ENCODE results near the gene NCOA3.
"Not testable (repeated sequence)": the region's sequence is repeated elsewhere in the genome, so short reads cannot be mapped to it uniquely, and the experiment has no call there.

NCOA3 gene

GRCh38 chr20:47572105-47572729, 70.5 kb downstream of the NCOA3 start:
- Mint-ChIP-seq H3K36me3 (ENCODE audit: insufficient read depth) (peaks cover 9% of the 10 kb centered on the region), H3K4me3 (no peak overlapping the region), H3K27me3 (no peaks in the 10 kb centered on the region), H3K4me1 (peaks cover 60% of the 10 kb centered on the region), H3K9me3 (no peaks in the 10 kb centered on the region), H3K27ac (ENCODE audit: low read depth) (no peak overlapping the region)
- DNase-seq (ENCODE audit: low spot score in 2 of 2) = no peak
- no peak for ATAC-seq (replicated peaks; ENCODE audit: extremely low read depth, poor library complexity, severe bottlenecking)

- no peaks in the 10 kb centered on the region for H3K9me3 Mint-ChIP-seq
- H3K27ac Mint-ChIP-seq (ENCODE audit: low read depth) = no peak overlapping the region
- DNase-seq (ENCODE audit: low spot score in 2 of 2) (no peak), ATAC-seq (replicated peaks; ENCODE audit: extremely low read depth, poor library complexity, severe bottlenecking) (no peak)
- peaks cover 10% of the 10 kb centered on the region for H3K36me3 Mint-ChIP-seq (ENCODE audit: insufficient read depth)
- no peaks in the 10 kb centered on the region for H3K27me3 Mint-ChIP-seq
- no peak overlapping the region for H3K4me3 Mint-ChIP-seq
- H3K4me1 Mint-ChIP-seq = peaks cover 59% of the 10 kb centered on the region
Measured at GRCh38 chr20:47573559-47573958, 71.9 kb downstream of the NCOA3 start.

GRCh38 chr20:47574616-47575364, 73.1 kb downstream of the NCOA3 start:
- Mint-ChIP-seq H3K4me3 (no peak overlapping the region), H3K9me3 (no peaks in the 10 kb centered on the region), H3K4me1 (peaks cover 70% of the 10 kb centered on the region), H3K27ac (ENCODE audit: low read depth) (no peak overlapping the region), H3K27me3 (no peaks in the 10 kb centered on the region), H3K36me3 (ENCODE audit: insufficient read depth) (peaks cover 10% of the 10 kb centered on the region)
- DNase-seq (ENCODE audit: low spot score in 2 of 2) (no peak), ATAC-seq (replicated peaks; ENCODE audit: extremely low read depth, poor library complexity, severe bottlenecking) (no peak)

DNA sequence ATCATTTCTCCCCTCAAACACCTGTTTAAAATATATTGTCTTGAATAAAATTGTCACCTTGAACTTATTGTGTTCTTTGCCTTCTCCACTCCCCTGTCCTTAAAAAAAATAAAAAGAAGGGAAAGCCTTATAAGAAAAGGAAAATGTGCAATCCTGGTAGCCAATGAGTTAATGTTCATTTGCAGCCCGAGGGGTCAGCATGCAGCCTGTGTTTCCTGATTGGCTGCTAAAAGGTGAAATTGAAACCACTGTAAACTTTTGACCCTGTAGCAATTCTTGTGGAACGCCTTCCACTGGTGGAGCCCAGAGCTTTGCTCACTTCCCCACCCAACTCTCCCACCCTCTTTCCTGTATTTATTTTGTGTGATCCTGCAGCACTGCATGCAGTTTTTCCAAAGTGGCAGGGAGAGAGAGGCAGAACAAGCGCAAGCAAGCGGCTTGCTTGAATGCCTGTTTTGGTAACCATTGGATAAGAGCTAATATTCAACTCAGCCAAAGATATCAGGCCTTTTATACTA, 74.9 kb downstream of the NCOA3 start:
- H3K9me3 Mint-ChIP-seq = no peaks in the 10 kb centered on the region
- no peak overlapping the region for H3K4me3 Mint-ChIP-seq
- H3K4me1 Mint-ChIP-seq = peaks cover 75% of the 10 kb centered on the region
- H3K27ac Mint-ChIP-seq (ENCODE audit: low read depth) = peak overlapping the region; percentile 53
- H3K36me3 Mint-ChIP-seq (ENCODE audit: insufficient read depth) = peaks cover 11% of the 10 kb centered on the region
- no peaks in the 10 kb centered on the region for H3K27me3 Mint-ChIP-seq
- DNase-seq (ENCODE audit: low spot score in 2 of 2) (no peak), ATAC-seq (replicated peaks; ENCODE audit: extremely low read depth, poor library complexity, severe bottlenecking) (peak; percentile 19)

DNA sequence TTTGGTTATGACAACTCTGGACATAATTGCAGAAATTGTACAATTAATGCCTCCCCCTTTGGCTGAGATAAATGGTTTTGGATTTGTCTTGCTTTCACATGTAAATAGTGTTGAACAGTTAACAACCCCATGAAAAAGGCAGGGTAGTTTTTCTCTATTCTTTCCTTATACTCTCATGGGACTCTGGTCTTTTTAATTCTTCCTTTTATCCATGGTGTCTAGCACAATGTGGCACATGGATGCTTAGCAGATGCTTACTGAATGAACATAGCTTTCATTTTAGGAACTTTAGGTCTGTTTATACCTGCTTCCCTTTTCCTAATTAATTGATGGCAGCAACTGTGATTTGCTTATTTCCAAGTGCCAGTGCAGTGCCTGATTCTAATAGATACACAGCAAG, 75.6 kb downstream of the NCOA3 start:
- no peak for ATAC-seq (replicated peaks; ENCODE audit: extremely low read depth, poor library complexity, severe bottlenecking)

GRCh38 chr20:47578543-47578942, 76.9 kb downstream of the NCOA3 start:
- ATAC-seq (replicated peaks; ENCODE audit: extremely low read depth, poor library complexity, severe bottlenecking) = no peak
- Mint-ChIP-seq H3K27me3 (no peaks in the 10 kb centered on the region), H3K4me3 (no peak overlapping the region), H3K27ac (ENCODE audit: low read depth) (peak overlapping the region; percentile 49), H3K9me3 (no peaks in the 10 kb centered on the region), H3K36me3 (ENCODE audit: insufficient read depth) (peaks cover 5% of the 10 kb centered on the region), H3K4me1 (peaks cover 64% of the 10 kb centered on the region)
- DNase-seq (ENCODE audit: low spot score in 2 of 2) = no peak

More for the DNA sequence above, 75.6 kb downstream of the NCOA3 start:
- Mint-ChIP-seq H3K4me3 (no peak overlapping the region), H3K4me1 (peaks cover 71% of the 10 kb centered on the region), H3K36me3 (ENCODE audit: insufficient read depth) (peaks cover 9% of the 10 kb centered on the region), H3K27ac (ENCODE audit: low read depth) (peak overlapping the region; percentile 38), H3K9me3 (no peaks in the 10 kb centered on the region), H3K27me3 (no peaks in the 10 kb centered on the region)
- DNase-seq (ENCODE audit: low spot score in 2 of 2) = no peak

GRCh38 chr20:47580686-47581085, 79.0 kb downstream of the NCOA3 start:
- H3K36me3 Mint-ChIP-seq (ENCODE audit: insufficient read depth); H3K4me3 Mint-ChIP-seq; H3K27me3 Mint-ChIP-seq; H3K9me3 Mint-ChIP-seq; DNase-seq (ENCODE audit: low spot score in 2 of 2); H3K27ac Mint-ChIP-seq (ENCODE audit: low read depth); ATAC-seq (replicated peaks; ENCODE audit: extremely low read depth, poor library complexity, severe bottlenecking): not testable (repeated sequence)
- H3K4me1 Mint-ChIP-seq = peaks cover 49% of the 10 kb centered on the region

- H3K27me3 Mint-ChIP-seq = no peaks in the 10 kb centered on the region
- peaks cover 9% of the 10 kb centered on the region for H3K36me3 Mint-ChIP-seq (ENCODE audit: insufficient read depth)
- DNase-seq (ENCODE audit: low spot score in 2 of 2) = no peak
- peaks cover 46% of the 10 kb centered on the region for H3K4me1 Mint-ChIP-seq
- H3K9me3 Mint-ChIP-seq = no peaks in the 10 kb centered on the region
- no peak for ATAC-seq (replicated peaks; ENCODE audit: extremely low read depth, poor library complexity, severe bottlenecking)
- no peak overlapping the region for H3K27ac Mint-ChIP-seq (ENCODE audit: low read depth)
- H3K4me3 Mint-ChIP-seq = no peak overlapping the region
Measured at GRCh38 chr20:47581090-47581489, 79.4 kb downstream of the NCOA3 start.

- H3K4me1 Mint-ChIP-seq = peaks cover 37% of the 10 kb centered on the region
- DNase-seq (ENCODE audit: low spot score in 2 of 2) (no peak), ATAC-seq (replicated peaks; ENCODE audit: extremely low read depth, poor library complexity, severe bottlenecking) (no peak)
- peaks cover 18% of the 10 kb centered on the region for H3K36me3 Mint-ChIP-seq (ENCODE audit: insufficient read depth)
- H3K27ac Mint-ChIP-seq (ENCODE audit: low read depth) = peak overlapping the region; percentile 60
- no peaks in the 10 kb centered on the region for H3K27me3 Mint-ChIP-seq
- no peaks in the 10 kb centered on the region for H3K9me3 Mint-ChIP-seq
- no peak overlapping the region for H3K4me3 Mint-ChIP-seq
Measured at GRCh38 chr20:47583551-47583950, 81.9 kb downstream of the NCOA3 start.

DNA sequence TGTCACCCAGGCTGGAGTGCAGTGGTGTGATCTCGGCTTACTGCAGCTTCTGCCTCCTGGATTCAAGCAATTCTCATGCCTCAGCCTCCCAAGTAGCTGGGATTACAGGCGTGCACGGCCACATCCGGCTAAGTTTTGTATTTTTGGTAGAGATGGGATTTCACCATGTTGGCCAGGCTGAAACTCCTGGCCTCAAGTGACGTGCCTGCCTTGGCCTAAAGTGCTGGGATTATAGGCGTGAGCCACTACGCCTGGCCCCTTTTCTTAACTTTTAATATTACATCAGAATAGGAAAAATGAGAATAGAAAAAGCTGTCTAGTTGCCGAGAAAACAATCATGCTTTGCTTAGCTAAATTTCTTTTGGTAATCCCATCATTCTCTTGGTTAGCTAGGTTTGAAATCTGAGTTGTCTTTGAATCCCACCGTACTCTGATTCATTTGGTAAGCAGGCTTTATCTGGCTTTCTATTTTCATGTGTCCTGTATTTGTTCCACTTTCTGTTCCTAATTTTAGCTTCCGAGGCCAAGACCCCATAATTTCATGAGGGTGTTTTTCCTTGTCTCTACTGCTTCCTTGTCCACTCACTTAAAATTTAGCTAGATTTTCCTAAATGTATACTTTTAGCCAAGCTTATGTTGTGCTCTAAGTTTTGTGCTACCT, 83.5 kb downstream of the NCOA3 start:
- ATAC-seq (replicated peaks; ENCODE audit: extremely low read depth, poor library complexity, severe bottlenecking) (no peak), DNase-seq (ENCODE audit: low spot score in 2 of 2) (no peak)
- no peak overlapping the region for H3K4me3 Mint-ChIP-seq
- H3K4me1 Mint-ChIP-seq = peaks cover 22% of the 10 kb centered on the region
- no peaks in the 10 kb centered on the region for H3K9me3 Mint-ChIP-seq
- H3K27me3 Mint-ChIP-seq = no peaks in the 10 kb centered on the region
- peak overlapping the region; percentile 10 for H3K27ac Mint-ChIP-seq (ENCODE audit: low read depth)
- H3K36me3 Mint-ChIP-seq (ENCODE audit: insufficient read depth) = peaks cover 15% of the 10 kb centered on the region

DNA sequence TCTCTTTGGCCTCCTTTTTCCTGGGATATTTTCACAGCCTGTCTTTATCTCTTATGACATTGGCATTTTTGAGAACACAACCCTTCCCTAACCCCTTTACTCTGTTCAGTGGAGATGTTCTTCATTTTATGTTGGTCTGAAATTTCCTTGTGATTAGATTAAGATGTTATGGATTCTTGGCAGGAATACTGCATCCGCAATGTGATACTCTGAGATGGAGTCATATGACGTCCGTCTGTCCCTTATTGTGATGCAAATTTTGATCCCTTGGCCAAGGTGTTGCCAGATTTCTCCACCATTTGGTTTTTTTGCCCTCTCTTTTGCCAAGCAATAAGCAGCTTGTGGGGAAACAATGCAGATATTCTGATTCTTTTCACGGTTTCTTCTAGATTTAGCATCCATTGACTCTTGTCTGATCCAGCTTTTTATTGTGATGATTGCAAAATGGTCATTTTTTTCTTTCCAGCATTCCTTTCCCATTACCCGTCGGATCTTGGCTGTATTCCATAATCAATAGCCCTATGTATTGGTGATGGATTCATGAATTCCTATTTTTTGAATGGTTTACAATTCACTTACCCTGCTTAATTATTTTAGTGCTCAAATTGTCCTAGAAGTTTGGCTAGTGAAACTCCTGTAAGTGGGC, 85.1 kb downstream of the NCOA3 start:
- Mint-ChIP-seq H3K9me3 (no peaks in the 10 kb centered on the region), H3K4me1 (peaks cover 22% of the 10 kb centered on the region), H3K27me3 (no peaks in the 10 kb centered on the region), H3K27ac (ENCODE audit: low read depth) (peak overlapping the region; percentile 10), H3K4me3 (no peak overlapping the region), H3K36me3 (ENCODE audit: insufficient read depth) (peaks cover 15% of the 10 kb centered on the region)
- DNase-seq (ENCODE audit: low spot score in 2 of 2) (no peak), ATAC-seq (replicated peaks; ENCODE audit: extremely low read depth, poor library complexity, severe bottlenecking) (no peak)

GRCh38 chr20:47588158-47588557, 86.5 kb downstream of the NCOA3 start:
- H3K9me3 Mint-ChIP-seq = no peaks in the 10 kb centered on the region
- H3K4me3 Mint-ChIP-seq = no peak overlapping the region
- peaks cover 17% of the 10 kb centered on the region for H3K36me3 Mint-ChIP-seq (ENCODE audit: insufficient read depth)
- peak overlapping the region; percentile 49 for H3K27ac Mint-ChIP-seq (ENCODE audit: low read depth)
- no peak for ATAC-seq (replicated peaks; ENCODE audit: extremely low read depth, poor library complexity, severe bottlenecking)
- no peaks in the 10 kb centered on the region for H3K27me3 Mint-ChIP-seq
- peaks cover 26% of the 10 kb centered on the region for H3K4me1 Mint-ChIP-seq
- DNase-seq (ENCODE audit: low spot score in 2 of 2) = no peak
